Heart left ventricle (tissue), 16 donors: ENCODE measurements around the gene RSRP1. TPM values are rescaled to one million over a fixed set of nuclear protein-coding genes. Genes with fewer than 3 reads are reported as not detected.

ENCODE experiments used
- ATAC-seq, 4 donors: fragments of 200-7000 bp; cut with Tn5 transposase; one replicate each; pipeline ENCODE4 v1.9.1; 2020 to 2022; ENCODE audit warnings: moderate library complexity in 4 of 4, mild to moderate bottlenecking in 3 of 4, moderate number of reproducible peaks in 1 of 4
- DNase-seq, 5 donors: peaks; one replicate each; pipeline ENCODE4 v3.0.0-alpha.2; 2020
- H3K27ac ChIP-seq, 12 donors: fragments of 200-600 bp; sonication (generic) in 4 of 12; one replicate each; pipeline versions ENCODE4 v1.5.0 to v1.8.0; 2016 to 2022; ENCODE audit warnings: mild to moderate bottlenecking in 2 of 12
- H3K27me3 ChIP-seq, 9 donors: fragments of 200-600 bp; sonication (generic) in 2 of 9; one replicate each; pipeline versions ENCODE4 v1.5.1 to v1.8.0; 2016 to 2022; ENCODE audit warnings: mild to moderate bottlenecking in 3 of 9
- H3K36me3 ChIP-seq, 9 donors: fragments of 200-600 bp; sonication (generic) in 2 of 9; one replicate each; pipeline versions ENCODE4 v1.5.0 to v1.8.0; 2018 to 2022; ENCODE audit warnings: mild to moderate bottlenecking in 2 of 9
- H3K4me1 ChIP-seq, 12 donors: fragments of 200-600 bp; sonication (generic) in 4 of 12; one replicate each; pipeline versions ENCODE4 v1.5.0 to v1.8.0; 2016 to 2022; ENCODE audit warnings: mild to moderate bottlenecking in 3 of 12
- H3K4me3 ChIP-seq, 12 donors: fragments of 200-600 bp; sonication (generic) in 4 of 12; one replicate each; pipeline versions ENCODE4 v1.5.0 to v1.8.0; 2017 to 2022; ENCODE audit warnings: mild to moderate bottlenecking in 9 of 12, moderate library complexity in 4 of 12
- H3K9me3 ChIP-seq, 12 donors: fragments of 200-600 bp; sonication (generic) in 4 of 12; one replicate each; pipeline versions ENCODE4 v1.5.0 to v1.8.0; 2016 to 2022; ENCODE audit warnings: mild to moderate bottlenecking in 1 of 12
- POLR2A ChIP-seq, 2 donors: fragments of 450-650 bp; IDR thresholded peaks; one replicate each; pipeline ENCODE4 v1.6.1; 2017; ENCODE audit warnings: antibody characterized with exemption in 2 of 2, mild to moderate bottlenecking in 2 of 2, moderate library complexity in 2 of 2
- WGBS, 4 donors: extraction: QIAGEN DNeasy Blood & Tissue Kit in 2 of 4; methylation state at CpG; one replicate each; pipeline versions ENCODE4 v1.1.5 to v1.1.7; 2013 to 2018; 5-methylcytosine and 5-hydroxymethylcytosine counted together
- intact Hi-C, 10 donors: fragments of 100-400 bp; cut with DNase I; formaldehyde crosslinking; loops; one replicate each; pipeline versions ENCODE4 v1.11.1 to v1.14.2; 2022
- polyA plus RNA-seq, 2 donors: library from polyadenylated mRNA; stranded (reverse); fragments of 200-250 nt; gene quantifications; one replicate each; pipeline ENCODE4 v1.2.3, GENCODE V29; 2013
- total RNA-seq, 9 donors: library from RNA; depleted of rRNA in 2 of 9; stranded (reverse); fragments of >200 nt in 2 of 9; fragmentation: NEBNext Ultra II Directional in 3 of 9; extraction: Animal tissue kit (Norgen Biotek cat#: 25700) in 3 of 9; gene quantifications; one replicate each; pipeline versions ENCODE4 v1.1.0 to v1.2.4, GENCODE V29; 2016 to 2023
- TF ChIP-seq, protein P1 (sequence below), 12 donors: fragments of 200-600 bp; sonication (generic) in 4 of 12; IDR thresholded peaks; one replicate each; pipeline versions ENCODE4 v1.5.0 to v1.8.0; 2018 to 2022; ENCODE audit warnings: antibody characterized with exemption in 12 of 12, mild to moderate bottlenecking in 5 of 12
- donor health status: ischemic (EF 13 %, LVEDD 7.1; RV severe dilation, severe dysfunction).
- donor health status: healthy with polysubstance abuse.
- donor health status: DM: no; HTN: yes; CAD: no.
- donor health status: DM: no; HTN: no; CAD: no.
- donor health status: ischemic (EF 25% LVEDD 6.9; RV normal size, moderate dysfunction).
- donor health status: ischemic (EF 25% LVEDD 5.7; RV mildly dilated, moderate dysfunction).
- donor health status: healthy.
- donor health status: DM: yes; HTN: yes; CAD: no.
- donor health status: ischemic (EF 35%, LVEDD 5.7; RV mildly dilated, moderate dysfunction).
- donor health status: nonischemic (EF 11% LVEDD 7.7; RV severe dilation, severe dysfunction).
- donor health status: DM: yes; HTN: yes; CAD: no.
- donor health status: PGD.
- donor health status: ischemic (EF 29% LVEDD 5.4; RV normal size, mild dysfunction).
- donor health status: nonischemic (EF 23%, LVEDD 6.1; RV moderate dilation, normal function).

Gene RSRP1
- total and polyA plus RNA-seq, 11 donors: 14.4 to 114 (median 29.4) TPM

DNA sequence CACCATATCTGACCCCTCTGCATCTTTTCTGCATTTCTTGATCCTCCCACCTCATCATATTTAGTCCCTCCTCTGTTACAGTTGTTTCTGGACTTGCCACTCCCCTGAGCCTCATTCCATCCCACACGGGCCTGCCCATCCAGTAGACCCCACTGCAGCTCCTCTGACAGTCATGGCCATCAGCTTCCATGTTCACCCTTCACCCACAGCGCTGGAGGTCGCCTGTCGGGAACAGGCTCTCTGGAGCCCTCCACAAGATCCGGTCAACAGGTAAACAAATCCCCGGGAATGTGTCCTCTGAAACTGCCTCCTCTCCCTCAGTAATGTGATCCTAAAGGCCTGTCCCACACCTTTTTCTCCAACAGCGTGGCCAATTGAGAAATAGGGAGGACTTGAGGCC, 46.2 kb downstream of the RSRP1 start:
- peaks cover 0 to 9% (median 0%) of the 10 kb centered on the region in 9 donors for H3K27me3 ChIP-seq
- intact Hi-C loops: loop anchor here in 9 of 10 donors (5.0 to 10.0 kb wide), 8 partner anchors 99 to 516 kb away; partner anchors contain the start of gene RUNX3 (in 6 of the 9)
- no peak overlapping the region for H3K27ac ChIP-seq
- ATAC-seq (no peak), DNase-seq (no peak)
- H3K4me3 ChIP-seq: no peak overlapping the region
- peaks cover 0 to 14% (median 3%) of the 10 kb centered on the region in 12 donors for H3K4me1 ChIP-seq
- H3K36me3 ChIP-seq: no peaks in the 10 kb centered on the region
- no peak for TF ChIP-seq POLR2A (IDR thresholded peaks at IDR 0.05)
- TF ChIP-seq, protein P1, sequence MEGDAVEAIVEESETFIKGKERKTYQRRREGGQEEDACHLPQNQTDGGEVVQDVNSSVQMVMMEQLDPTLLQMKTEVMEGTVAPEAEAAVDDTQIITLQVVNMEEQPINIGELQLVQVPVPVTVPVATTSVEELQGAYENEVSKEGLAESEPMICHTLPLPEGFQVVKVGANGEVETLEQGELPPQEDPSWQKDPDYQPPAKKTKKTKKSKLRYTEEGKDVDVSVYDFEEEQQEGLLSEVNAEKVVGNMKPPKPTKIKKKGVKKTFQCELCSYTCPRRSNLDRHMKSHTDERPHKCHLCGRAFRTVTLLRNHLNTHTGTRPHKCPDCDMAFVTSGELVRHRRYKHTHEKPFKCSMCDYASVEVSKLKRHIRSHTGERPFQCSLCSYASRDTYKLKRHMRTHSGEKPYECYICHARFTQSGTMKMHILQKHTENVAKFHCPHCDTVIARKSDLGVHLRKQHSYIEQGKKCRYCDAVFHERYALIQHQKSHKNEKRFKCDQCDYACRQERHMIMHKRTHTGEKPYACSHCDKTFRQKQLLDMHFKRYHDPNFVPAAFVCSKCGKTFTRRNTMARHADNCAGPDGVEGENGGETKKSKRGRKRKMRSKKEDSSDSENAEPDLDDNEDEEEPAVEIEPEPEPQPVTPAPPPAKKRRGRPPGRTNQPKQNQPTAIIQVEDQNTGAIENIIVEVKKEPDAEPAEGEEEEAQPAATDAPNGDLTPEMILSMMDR (IDR thresholded peaks at IDR 0.05): no peak
- WGBS, 4 donors: 79 to 87% (median 83%) methylated on average over 7 of the region's 7 CpGs
- no peaks in the 10 kb centered on the region for H3K9me3 ChIP-seq

DNA sequence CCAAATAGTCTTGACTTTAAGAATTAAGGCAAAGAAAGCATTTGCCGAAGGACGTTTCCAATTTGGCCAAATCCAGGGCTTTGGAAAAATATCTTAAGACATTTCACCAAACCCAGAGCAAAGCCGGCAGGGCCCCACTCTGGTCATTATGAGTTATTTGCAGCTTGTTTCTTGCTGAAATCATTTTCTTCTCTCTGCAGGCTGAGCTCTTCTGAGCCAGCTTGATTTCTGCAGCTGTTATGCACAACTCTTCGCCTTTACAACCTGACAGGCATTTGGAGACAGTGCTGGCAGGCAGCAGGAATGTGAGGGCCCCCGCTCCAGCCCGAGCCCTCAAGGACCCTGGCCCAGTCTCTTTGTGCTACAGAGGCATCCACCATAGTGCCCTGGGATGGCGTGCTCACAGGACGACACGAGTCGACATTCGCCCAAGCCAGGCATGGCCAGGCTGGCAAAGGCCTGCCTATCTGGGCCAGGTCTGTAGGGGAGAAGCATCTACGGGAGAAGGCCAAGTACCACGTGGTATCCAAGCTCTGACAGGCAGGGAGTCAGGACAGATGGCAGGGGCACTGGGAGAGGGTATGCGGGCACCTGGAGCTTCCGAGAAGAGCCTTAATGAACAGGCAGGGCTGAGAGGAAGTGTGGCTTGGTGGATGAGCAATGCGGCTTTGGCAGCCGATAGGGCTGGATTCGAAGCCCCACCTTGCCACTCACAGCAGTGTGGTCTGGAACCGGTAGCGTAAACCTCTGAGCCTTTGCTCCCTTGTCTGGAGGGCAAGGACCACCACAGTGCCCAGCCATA, 47.2 kb downstream of the RSRP1 start:
- Histone ChIP-seq H3K4me1 (peaks cover 0 to 14% (median 3%) of the 10 kb centered on the region in 12 donors), H3K27ac (no peak overlapping the region), H3K4me3 (no peak overlapping the region), H3K27me3 (peaks cover 0 to 9% (median 0%) of the 10 kb centered on the region in 9 donors), H3K36me3 (no peaks in the 10 kb centered on the region), H3K9me3 (no peaks in the 10 kb centered on the region)
- DNase-seq (no peak), ATAC-seq (no peak)
- WGBS, 4 donors: 75 to 83% (median 80%) methylated on average over 18 to 20 of the region's 20 CpGs
- intact Hi-C loops: loop anchor here (5.0 to 10.0 kb wide), 9 partner anchors 98 to 515 kb away; partner anchors contain the start of gene RUNX3 (in 7 of the 10)
- TF ChIP-seq, protein P1 (IDR thresholded peaks at IDR 0.05): no peak
- TF ChIP-seq POLR2A (IDR thresholded peaks at IDR 0.05): no peak

DNA sequence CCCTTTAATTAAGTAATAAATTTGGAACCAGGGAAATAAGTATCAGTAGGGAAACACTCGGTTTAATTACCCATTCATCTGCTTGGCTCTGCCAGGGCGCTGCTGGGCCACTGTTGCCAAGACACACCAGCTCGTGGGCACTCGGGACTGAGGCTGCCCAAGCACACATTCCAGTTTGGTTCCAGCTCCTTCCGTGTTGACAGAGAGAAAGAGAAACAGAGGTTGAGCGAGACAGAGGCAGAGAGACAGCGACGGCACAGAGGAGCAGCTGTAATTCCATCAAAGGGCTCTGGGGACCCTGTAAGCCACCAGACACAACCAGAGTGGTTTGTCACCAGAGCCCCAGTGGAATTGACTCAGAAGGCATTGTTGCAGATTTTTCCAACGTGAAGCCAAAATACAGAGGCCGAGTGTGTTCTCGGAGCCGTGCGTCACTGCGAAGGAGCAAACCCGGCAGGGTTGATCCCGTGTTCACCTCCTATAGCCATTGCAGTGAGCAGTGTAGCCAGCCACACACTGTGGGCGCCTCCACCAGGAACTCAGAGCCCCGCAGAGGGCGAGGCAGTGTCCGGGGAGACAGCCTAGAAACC, 48.5 kb downstream of the RSRP1 start:
- intact Hi-C loops: loop anchor here in 2 of 10 donors (5.0 to 10.0 kb wide), 2 partner anchors 264 to 271 kb away; partner anchors contain the start of gene RUNX3 (in 1 of the 2)
- Histone ChIP-seq H3K9me3 (no peaks in the 10 kb centered on the region), H3K4me1 (peaks cover 0 to 14% (median 3%) of the 10 kb centered on the region in 12 donors), H3K36me3 (no peaks in the 10 kb centered on the region), H3K27ac (no peak overlapping the region), H3K4me3 (peak overlapping the region in 4 of 12 donors; percentile 10 to 29 (median 12)), H3K27me3 (peaks cover 0 to 17% (median 0%) of the 10 kb centered on the region in 9 donors)
- TF ChIP-seq, protein P1 (IDR thresholded peaks at IDR 0.05): peak in 3 of 12 donors; percentile 6 to 15 (median 13)
- TF ChIP-seq POLR2A (IDR thresholded peaks at IDR 0.05): no peak
- 33 to 56% (median 48%) methylated on average over 11 to 20 of the region's 20 CpGs for WGBS, 4 donors
- DNase-seq: peak in 3 of 5 donors; percentile 10 to 45 (median 35)
- ATAC-seq: peak; percentile 28 to 78 (median 76)
